Measurements from ENCODE around the gene UCMA.

Gene UCMA

DNA sequence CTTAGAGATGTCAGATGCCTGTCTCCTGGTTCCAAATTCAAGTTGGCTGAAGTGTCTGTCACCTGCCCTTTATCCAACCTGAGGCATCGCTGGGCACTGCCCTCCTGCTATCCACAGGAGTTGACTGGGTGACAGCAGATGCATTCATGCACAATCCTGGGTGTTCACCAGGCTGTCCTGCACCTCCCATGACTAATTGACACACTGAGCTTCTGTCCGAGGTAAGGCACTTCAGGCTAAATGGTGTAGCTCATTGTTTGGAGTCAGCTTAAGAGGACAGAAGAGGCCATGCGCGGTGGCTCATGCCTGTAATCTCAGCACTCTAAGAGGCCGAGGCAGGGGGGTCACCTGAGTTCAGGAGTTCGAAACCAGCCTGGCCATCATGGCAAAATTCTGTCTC, 2.4 kb downstream of the UCMA start:
- no peak for DNase-seq

DNA sequence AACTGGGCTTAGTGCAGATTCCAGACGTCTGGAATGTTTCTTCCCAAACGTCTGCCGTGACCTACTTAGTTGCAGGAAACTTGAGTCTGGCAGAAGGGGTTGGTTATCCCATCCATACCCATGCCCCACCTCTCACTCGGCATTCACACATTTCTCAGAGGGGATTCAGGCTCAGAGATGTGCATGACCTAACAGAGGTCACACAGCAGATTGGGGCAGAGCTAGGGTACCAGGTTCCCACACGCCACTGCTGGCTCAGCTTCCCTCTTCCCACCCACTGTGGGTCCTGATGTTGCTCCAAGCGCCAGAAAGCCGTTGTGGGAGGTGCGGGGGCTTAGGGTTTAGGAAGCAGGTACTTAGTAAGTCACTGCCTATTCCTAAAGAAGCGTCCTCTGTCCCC, 3.0 kb downstream of the UCMA start:
- DNase-seq, result no peak

DNA sequence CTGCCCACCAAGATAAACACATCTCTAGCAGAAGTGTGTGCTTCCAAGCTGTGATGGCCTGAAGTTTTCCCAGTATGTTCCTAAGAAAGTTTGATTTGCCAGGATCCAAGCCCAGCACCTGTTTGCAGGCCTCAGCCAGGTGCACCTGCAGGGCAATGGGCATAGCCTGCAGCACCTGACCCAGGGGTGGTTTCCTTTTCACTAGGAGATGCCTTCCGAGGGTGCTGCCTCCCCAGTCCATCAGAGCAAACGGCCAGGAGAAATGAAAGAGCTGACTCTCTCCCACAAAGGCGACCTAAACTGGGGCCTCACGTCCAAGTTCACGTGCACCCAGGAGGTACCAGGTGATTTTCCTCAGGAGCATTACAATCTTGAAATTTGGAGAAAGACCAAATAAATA, 7.1 kb downstream of the UCMA start:
- no peak for DNase-seq

DNA sequence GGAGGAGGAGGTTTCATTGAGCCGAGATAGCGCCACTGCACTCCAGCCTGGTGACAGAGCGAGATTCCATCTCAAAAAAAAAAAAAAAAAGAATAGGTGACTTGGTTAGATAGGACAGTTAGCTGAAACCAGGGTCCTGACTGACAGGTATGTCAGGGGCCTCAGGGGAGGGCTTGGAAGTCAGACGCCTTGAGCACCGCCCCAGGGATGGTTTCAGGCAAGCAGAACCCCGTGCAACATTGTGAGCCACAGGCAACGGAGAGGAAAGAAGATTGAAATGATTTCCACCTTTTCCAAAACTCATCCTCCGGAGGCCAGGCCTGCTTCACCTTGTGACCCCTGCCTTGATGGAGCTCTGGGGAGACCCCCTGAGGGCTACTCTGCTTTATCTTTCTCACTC, 8.6 kb downstream of the UCMA start:
- DNase-seq, result no peak

DNA sequence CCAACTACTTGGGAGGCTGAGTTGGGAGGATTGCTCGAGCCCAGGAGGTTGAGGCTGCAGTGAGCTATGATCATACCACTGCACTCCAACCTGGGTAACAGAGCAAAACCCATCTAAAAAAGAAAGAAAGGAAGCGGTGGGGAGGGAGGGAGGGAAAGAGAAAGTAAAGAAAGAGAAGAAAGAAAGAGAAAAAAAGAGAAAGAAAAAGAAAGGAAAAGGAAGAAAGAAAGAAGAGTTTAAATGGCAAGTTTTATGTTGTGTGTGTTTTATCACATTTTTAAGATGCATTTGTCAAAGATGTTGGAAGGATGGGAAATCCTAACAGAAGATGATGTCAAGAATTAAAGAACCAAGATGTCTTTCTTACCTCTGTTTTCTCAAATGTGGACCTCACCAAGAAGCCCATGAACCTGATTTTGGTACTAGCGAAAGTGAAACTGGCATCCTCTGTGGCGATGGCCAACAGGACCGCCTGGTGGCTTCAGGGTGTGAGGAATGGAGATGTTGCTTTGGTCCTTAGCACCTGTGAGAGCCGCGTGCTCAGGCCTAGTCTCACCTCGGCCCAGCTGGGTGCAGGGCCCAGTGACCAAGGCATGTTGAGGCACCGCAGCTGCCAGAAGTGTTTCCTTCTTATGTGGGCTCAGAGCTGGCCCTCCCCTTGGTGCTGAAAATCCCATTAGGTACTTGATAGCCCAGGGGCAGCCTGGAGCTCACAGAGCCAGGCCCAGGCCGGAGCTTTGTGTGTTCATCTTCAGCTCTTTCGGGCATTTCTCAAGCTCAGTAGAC, 9.8 kb downstream of the UCMA start:
- no peak for DNase-seq

DNA sequence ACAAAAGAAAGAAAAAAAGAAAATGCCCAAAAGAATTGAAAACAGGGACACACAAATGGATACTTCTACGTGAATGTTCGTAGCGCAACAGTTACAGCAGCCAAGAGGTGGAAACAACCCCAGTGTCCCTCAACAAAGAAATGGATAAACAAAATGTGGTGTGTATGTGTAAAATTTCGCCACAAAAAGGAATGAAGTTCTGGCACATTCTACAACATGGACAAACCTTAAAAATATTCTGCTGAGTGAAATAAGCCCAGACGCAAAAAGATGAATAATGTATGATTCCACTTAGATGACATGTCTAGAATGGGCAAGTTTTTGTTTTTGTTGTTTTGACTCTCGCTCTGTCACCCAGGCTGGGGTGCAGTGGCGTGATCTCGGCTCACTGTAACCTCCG, 10.9 kb downstream of the UCMA start:
- no peak for DNase-seq

DNA sequence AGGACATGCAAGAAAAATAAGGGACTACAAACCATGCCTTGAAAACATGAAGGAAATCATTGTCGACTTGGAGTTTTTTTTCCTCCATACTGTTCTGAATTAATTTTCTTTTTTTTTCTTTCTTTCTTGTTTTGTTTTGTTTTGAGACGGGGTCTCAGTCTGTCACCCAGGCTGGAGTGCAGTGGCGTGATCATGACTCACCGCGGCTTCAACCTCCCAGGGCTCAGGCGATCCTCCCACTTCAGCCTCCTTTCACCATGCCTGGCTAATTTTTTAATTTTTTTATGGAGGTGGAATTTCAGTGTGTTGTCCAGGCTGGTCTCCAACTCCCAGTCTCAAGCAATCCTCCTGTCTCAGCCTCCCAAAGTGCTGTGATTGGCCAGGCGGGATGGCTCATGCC, 11.6 kb downstream of the UCMA start:
- no peak for DNase-seq

DNA sequence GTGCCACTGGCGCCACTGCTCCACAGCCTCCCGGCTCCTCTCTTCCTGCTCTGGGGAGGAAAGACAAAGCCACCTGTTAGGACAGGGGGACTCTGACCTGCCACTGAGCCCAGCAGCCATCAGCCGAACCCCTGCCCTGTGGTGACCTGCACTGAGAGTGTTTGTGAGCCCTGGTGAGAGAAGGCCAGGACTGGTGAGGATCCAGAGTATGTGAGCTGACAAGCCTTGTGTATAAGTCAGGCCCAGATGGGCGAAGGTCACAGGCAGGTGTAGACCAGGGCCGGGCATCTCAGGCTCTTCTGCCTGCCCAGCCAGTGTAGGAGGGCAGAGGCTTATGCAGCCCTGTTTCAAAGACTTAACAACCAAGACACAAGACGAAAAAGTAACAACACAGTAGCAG, 12.0 kb downstream of the UCMA start:
- no peak for DNase-seq

DNA sequence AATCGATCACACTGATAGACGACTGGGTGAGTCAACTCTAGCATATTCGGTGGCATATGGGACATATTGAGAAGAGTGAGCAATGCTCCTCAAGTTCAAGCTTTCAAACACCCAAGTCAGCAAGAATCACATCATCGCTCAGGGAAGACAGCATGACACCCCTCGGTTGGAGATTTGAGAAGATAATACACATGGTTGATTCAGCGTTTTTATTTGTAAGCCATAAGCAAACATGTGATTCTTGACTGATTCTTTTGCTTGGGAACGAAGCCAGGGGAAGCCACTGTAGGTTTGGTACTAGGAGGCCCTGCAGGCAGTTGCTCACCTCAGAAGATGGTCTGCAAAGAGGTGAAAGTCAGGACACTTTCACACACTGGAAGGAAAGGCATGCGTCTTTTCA, 12.6 kb downstream of the UCMA start:
- no peak for DNase-seq

DNA sequence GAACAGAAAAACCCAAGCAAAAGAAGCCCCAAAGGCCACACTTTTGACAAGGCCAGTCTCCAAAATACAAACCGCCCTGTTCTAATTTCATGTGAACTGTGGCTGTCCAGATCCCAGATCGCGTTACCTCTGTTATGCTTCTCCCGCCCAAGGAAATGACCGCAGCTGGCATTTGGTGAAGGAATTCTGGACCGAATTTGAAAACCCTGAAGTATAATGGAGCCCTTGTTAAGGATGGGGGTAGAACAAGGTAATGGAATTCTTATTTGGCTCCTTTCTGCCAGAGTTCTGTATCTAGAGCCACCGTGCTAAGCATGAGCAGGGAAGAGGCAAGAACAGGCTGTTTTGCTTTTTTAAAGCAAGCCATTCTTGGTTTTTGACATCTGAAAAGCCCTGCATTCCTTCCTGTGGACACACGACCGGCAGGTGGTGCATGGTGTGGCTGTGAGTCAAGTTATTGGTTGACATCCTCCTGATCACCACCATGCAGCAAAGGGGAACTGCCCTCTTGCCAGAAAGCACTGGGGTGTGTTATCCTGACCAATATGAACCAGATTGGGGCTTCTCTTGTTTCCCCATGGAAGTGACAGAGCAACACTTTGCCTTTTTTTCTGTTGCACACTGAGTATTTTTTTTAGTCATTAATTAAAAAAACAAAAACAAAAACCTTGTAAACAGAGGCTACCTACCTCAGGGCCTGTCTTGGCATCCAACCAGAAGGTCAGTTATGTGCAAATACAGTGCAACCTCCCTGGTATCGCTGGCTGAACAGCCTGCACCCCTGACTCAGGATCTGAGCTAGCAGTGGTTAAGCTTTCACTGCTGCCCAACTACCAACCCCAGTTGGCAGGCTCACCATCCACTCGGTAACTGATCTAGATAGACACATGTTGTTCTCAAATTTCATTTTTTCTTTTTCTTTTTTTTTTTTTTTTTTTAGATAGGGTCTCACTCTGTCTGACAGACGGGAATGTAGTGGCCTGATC, 14.2 kb downstream of the UCMA start:
- DNase-seq, result no peak

DNA sequence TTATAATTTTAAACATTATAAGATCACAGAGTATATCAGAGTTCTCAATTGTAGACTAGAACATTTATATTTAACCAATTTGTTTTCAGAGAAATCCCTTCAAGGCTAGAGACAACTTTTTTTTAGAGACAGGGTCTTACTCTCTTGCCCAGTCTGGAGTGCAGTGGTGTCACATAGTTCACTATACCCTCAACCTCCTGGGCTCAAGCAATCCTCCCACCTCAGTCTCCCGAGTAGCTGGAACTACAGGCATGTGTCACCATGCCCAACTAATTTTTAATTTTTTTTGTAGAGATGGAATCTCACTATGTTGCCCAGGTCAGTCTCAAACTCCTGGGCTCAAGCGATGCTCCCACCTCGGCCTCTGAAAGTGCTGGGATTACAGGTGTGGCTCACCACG, 15.3 kb downstream of the UCMA start:
- DNase-seq, result no peak

DNA sequence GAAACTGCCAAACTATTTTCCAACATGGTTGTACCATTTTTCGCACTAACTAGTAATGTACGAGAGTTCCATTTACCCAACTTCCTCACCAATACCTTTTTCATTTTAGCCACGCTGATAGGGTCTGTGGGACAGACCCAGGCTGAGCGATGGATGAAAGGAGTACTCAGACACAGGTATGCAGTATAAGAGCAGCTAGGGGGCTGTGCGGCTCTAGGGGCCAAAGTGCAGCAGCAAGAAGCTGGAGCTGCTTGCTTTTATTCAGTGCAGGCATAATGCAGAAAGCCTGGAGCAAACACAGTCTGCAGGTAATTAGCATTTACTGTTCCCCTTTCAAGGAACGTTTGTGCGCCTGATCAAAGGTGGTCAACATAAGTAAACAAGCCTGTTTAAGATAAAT, 21.0 kb downstream of the UCMA start:
- no peak for DNase-seq

DNA sequence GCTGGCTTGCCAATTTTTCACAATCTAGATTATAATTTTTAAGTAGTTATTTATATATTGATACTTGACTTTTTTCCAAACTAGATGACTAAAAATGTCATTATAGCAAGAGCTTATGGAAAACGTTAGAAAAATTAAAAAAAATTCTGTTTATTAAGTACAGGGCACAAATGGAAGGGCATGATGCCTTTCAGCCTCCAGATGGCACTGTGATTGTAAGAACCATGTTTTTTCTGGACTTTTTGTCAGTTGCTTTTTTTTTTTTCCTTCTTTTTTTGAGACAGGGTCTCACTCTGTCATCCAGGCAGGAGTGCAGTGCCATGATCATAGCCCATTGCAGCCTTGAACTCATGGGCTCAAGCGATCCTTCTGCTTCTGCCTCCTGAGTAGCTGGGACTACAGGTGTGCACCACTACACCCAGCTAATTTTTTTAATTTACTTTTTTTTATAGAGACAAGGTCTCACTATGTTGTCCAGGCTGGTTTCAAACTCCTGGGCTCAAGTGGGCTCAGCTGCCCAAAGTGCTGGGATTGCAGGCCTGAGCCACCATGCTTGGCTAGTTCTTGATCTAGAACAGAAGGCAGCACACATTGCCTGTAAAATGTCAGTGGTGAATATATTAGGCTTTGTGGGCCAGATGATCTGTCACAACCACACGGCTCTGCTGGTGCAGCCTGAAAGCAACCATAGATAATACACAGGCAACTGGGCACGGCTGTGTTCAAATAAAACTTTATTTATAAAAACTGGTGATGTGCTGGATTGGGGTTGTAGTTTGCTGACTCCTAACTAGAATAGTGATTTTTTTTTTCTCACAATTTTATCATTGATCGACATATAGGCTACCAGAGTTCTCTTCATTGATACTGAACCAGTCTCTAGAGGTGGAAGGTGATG, 27.4 kb downstream of the UCMA start:
- DNase-seq, result peak in 1 of 2 donors; percentile 6

DNA sequence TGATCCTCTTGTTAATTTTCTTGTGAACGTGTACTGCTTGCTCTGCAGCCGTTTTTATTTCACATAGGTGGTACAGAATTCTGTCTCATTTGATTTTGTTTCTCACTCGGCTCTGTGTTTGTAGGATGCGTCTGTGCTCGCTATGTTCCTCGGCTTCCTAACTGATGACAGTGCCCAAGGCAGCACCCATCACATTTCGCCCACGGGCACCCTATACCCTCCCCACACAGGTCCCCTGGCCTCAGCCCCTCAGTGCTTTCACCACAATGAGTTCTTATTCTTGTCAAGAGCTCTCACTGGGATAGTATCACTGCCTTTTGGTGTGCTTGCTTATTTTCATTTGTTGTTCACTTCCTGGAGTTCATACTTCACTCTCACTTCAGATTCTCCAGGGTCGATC, 28.1 kb downstream of the UCMA start:
- no peak for DNase-seq

DNA sequence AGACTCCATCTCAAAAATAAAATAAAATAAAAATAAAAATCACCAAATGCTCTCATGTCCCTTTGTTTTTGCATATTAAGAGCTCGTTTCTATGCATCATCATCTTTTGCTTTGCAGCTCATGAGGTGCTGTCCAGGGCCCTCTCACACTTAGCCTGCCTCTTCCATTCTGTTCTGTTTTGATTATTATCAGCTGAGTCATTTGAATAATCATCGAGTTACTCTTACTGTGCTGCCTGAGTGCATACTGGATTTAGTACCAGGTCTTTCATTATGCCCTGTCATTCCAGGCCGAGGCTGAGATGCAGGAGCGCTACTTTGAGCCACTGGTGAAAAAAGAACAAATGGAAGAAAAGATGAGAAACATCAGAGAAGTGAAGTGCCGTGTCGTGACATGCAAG, 33.0 kb downstream of the UCMA start:
- DNase-seq, result no peak

DNA sequence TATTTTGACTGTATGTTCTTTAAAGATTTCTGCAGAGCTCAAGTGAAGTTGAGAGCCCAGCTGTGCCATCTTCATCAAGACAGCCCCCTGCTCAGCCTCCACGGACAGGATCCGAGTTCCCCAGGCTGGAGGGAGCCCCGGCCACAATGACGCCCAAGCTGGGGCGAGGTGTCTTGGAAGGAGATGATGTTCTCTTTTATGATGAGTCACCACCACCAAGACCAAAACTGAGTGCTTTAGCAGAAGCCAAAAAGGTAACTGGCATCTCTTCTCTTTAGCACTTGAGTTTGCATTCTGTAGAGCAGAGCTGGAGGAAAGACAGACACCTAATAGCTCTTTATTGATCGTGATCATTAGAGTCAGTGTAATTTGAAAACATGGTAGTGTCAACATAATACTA, 39.2 kb downstream of the UCMA start:
- DNase-seq, result no peak

DNA sequence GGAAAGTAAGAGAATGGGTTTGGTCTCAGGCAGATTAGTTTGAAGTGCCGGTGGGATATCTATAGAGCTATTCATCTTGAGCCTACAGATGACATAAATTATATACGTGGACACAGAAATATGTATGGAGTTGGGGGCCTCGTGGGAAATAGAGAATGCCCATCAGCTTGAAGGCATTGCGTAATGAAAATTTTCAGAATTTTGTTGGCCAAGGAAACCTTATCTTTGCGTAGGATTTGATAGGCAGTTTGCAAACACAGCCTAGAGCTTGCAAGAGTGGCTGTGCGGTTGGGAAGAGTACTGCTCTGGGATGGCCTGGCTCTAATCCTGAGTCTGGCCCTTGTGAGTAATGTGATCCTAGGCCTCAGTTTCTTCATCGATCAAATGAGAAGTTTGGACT, 40.5 kb downstream of the UCMA start:
- DNase-seq, result no peak

DNA sequence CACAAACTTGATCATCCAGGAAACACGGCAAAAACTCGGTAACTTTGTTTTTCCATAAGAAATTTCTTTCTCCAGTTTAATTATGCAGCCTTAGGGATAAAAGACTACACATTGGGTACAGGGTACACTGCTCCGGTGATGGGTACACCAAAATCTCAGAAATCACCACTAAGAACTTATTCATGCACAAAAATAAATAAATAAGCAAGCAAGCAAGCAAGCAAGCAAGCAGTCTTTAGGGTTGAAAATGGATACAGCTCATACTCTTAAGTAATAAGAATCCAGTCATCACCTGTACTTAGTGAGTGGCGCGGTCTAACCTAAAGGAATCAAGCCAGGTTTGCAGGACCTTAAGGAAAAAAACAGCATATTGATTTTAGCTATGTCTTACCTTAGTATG, 42.8 kb downstream of the UCMA start:
- no peak for DNase-seq

DNA sequence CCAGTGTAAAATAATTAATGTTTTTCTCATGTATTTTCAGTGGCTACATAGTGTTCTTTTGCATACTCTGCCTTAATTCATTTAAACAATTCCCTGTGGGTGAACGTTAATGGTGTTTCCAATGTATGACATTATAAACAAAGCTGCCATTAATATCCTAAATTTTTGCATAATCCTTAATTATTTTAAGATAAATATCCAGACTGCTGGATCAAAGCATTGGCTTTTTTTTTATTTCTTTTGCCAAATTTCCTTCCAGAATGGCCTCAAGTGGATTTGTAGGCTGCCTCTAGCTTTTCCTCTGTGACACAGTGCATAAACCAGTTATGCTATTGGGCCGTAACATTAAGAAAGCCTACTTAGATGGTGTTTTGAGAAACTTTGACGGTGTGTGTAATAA, 43.4 kb downstream of the UCMA start:
- no peak for DNase-seq

DNA sequence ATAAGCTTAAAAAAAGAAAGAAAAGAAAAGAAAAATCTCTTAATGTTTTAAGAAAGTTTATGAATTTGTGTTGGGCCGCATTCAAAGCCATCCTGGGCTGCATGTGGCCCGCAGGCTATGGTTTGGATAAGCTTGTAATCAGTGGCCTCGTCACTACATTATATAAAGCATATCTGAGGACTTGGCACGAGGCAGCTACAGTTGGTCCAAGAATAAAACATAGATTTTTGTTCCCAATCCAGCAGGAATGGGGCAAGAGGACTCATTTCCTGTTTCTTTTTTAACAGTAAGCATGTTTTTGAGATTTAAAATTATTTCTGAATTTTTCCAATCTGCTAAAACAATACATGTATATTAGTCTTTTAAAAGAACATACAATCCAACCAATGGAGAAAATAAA, 44.2 kb downstream of the UCMA start:
- no peak for DNase-seq

DNA sequence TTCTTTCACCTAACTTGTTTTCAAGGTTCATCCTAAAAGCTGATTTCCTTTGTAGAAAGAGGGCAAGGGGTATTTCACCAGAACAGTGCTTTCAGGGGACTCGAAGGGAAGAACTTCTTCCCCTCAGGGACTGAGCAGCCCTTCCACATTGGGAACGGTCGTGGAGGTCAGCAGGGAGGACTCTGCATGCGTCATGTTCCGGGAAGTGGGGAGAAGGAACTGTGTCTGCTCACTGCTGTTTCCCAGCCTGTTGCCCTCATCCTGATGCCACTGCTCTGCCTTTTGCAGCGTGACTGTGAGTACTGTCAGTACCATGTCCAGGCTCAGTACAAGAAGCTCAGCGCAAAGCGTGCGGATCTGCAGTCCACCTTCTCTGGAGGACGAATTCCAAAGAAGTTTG, 45.6 kb downstream of the UCMA start:
- no peak for DNase-seq

DNA sequence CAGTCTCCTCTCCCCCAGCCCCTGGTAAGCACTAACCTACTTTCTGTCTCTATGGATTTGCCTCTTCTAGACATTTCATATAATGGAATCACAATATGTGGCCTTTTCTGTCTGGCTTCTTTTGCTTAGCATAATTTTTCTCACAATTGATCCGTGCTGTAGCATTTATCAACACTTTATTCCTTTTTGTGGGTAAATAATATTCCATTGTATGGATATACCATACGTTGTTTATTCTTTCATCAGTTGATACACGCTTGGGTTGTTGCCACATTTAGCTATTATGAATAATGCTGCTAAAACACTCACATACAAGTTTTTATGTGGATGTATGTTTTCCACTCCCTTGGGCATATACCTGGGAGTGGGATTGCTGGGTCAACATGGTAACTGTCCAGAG, 47.0 kb downstream of the UCMA start:
- no peak for DNase-seq

Data from inflammatory macrophage treated with lipopolysaccharide for 1 hour (primary cell).